Measurements from ENCODE around the gene CPN1.
"Not testable (repeated sequence)": the region's sequence is repeated elsewhere in the genome, so short reads cannot be mapped to it uniquely, and the experiment has no call there.

Gene CPN1

GRCh38 chr10:100020142-100020885 lies 61.4 kb downstream of the CPN1 start:
- peak; percentile 68 for DNase-seq

GRCh38 chr10:100019787-100020141 lies 61.9 kb downstream of the CPN1 start:
- peak; percentile 49 for DNase-seq

- DNase-seq, result peak; percentile 84
These were observed 67.5 kb downstream of the CPN1 start for GRCh38 chr10:100014071-100014762.

GRCh38 chr10:100013621-100014020 lies 68.0 kb downstream of the CPN1 start:
- DNase-seq, result no peak

- not testable (repeated sequence) for DNase-seq
These were observed 69.8 kb downstream of the CPN1 start for GRCh38 chr10:100011906-100012305.

- DNase-seq, result peak; percentile 87
These were observed 71.6 kb downstream of the CPN1 start, which contains the start of gene DNMBP for GRCh38 chr10:100009793-100010676. Gene DNMBP (minus strand): TSS chr10:100009947. CDS start chr10:99972124, 37,823 bp downstream.

GRCh38 chr10:100009283-100009792 lies 72.3 kb downstream of the CPN1 start:
- no peak for DNase-seq

- DNase-seq, result no peak
These were observed 72.9 kb downstream of the CPN1 start for GRCh38 chr10:100008708-100009282.

- DNase-seq, result no peak
These were observed 73.5 kb downstream of the CPN1 start for GRCh38 chr10:100008142-100008522.

GRCh38 chr10:100007231-100008141 lies 74.2 kb downstream of the CPN1 start:
- DNase-seq, result no peak

- no peak for DNase-seq
These were observed 75.3 kb downstream of the CPN1 start for GRCh38 chr10:100006243-100006886.

GRCh38 chr10:100004805-100005510 lies 76.7 kb downstream of the CPN1 start:
- no peak for DNase-seq

- DNase-seq, result no peak
These were observed 81.5 kb downstream of the CPN1 start for GRCh38 chr10:100000109-100000644.

- no peak for DNase-seq
These were observed 82.2 kb downstream of the CPN1 start for GRCh38 chr10:99999319-100000108.

GRCh38 chr10:99998889-99999288 lies 82.8 kb downstream of the CPN1 start:
- DNase-seq, result no peak

- no peak for DNase-seq
These were observed 84.7 kb downstream of the CPN1 start for GRCh38 chr10:99996671-99997648.

- no peak for DNase-seq
These were observed 86.0 kb downstream of the CPN1 start for GRCh38 chr10:99995713-99996112.

GRCh38 chr10:99995269-99995668 lies 86.4 kb downstream of the CPN1 start:
- DNase-seq, result no peak

Measured in NCI-H510A (cell line).